Tibial nerve (tissue), 4 donors: ENCODE data around the gene MCU. TPM values are rescaled to one million over a fixed set of nuclear protein-coding genes. Genes with fewer than 3 reads are reported as not detected.

Source experiments
- DNase-seq, 2 donors: peaks; one replicate each; pipeline ENCODE4 v3.0.0-alpha.2; 2019; ENCODE audit warnings: low spot score in 2 of 2
- H3K27ac ChIP-seq, 4 donors: fragments of 200-600 bp; sonication (generic) in 3 of 4; one replicate each; pipeline ENCODE4 v1.5.1; 2017 to 2019; ENCODE audit warnings: mild to moderate bottlenecking in 1 of 4
- H3K27me3 ChIP-seq, 2 donors: fragments of 200-600 bp; sonication (generic) in 1 of 2; one replicate each; pipeline versions ENCODE4 v1.5.1 to v1.6.0; 2017 to 2019
- H3K36me3 ChIP-seq, 3 donors: fragments of 200-600 bp; sonication (generic); one replicate each; pipeline ENCODE4 v1.5.1; 2018 to 2019
- H3K4me1 ChIP-seq, 4 donors: fragments of 200-600 bp; sonication (generic) in 3 of 4; one replicate each; pipeline ENCODE4 v1.5.1; 2017 to 2019
- H3K4me3 ChIP-seq, 4 donors: fragments of 200-600 bp; sonication (generic) in 3 of 4; one replicate each; pipeline ENCODE4 v1.5.1; 2017 to 2019; ENCODE audit warnings: mild to moderate bottlenecking in 1 of 4, moderate library complexity in 1 of 4
- H3K9me3 ChIP-seq, 4 donors: fragments of 200-600 bp; sonication (generic) in 3 of 4; one replicate each; pipeline ENCODE4 v1.5.1; 2017 to 2019
- CTCF ChIP-seq, 5 experiments: fragments of 200-600 bp in 3 of 5; fragments of 450-650 bp in 2 of 5; sonication (generic) in 3 of 5; IDR thresholded peaks; one replicate each; pipeline ENCODE4 v1.5.1; 2016 to 2019; ENCODE audit warnings: antibody characterized with exemption in 5 of 5, mild to moderate bottlenecking in 3 of 5, moderate library complexity in 2 of 5
- EP300 ChIP-seq, 2 donors: sonication (generic); formaldehyde crosslinking; IDR thresholded peaks; one replicate each; pipeline ENCODE4 v1.6.1; 2017; ENCODE audit warnings: antibody characterized with exemption in 2 of 2, mild to moderate bottlenecking in 1 of 2
- POLR2A ChIP-seq, 2 donors: fragments of 450-650 bp; IDR thresholded peaks; one replicate each; pipeline ENCODE4 v1.6.1; 2017; ENCODE audit warnings: antibody characterized with exemption in 2 of 2, mild to moderate bottlenecking in 2 of 2, moderate library complexity in 2 of 2
- WGBS, 2 donors: methylation state at CpG; one replicate each; pipeline ENCODE4 v1.1.5; 2018; 5-methylcytosine and 5-hydroxymethylcytosine counted together
- total RNA-seq, 4 donors: library from RNA; depleted of rRNA; stranded (reverse); fragments of >200 nt; gene quantifications; one replicate each; pipeline ENCODE4 v1.1.0, GENCODE V29; 2016

Gene MCU
- total RNA-seq, 4 donors from 2014 or later = 6.7 to 16.4 (median 14.2) TPM

- no peak overlapping the region for H3K4me3 ChIP-seq
- DNase-seq = no peak
- no peaks in the 10 kb centered on the region for H3K9me3 ChIP-seq
- H3K4me1 ChIP-seq = peaks cover 0 to 10% (median 3%) of the 10 kb centered on the region in 4 donors
- WGBS, 2 donors = 57 to 60% methylated on average over 2 of the region's 2 CpGs
- TF ChIP-seq CTCF (IDR thresholded peaks at IDR 0.05) = no peak
- no peak for TF ChIP-seq EP300 (IDR thresholded peaks at IDR 0.05)
- TF ChIP-seq POLR2A (IDR thresholded peaks at IDR 0.05) = no peak
- no peaks in the 10 kb centered on the region for H3K36me3 ChIP-seq
- H3K27me3 ChIP-seq = no peaks in the 10 kb centered on the region
- H3K27ac ChIP-seq = no peak overlapping the region
Observed at GRCh38 chr10:72688208-72688651, 3.7 kb upstream of the MCU start.

- WGBS, 2 donors = 89 to 97% methylated on average over 1 of the region's 1 CpG
- H3K36me3 ChIP-seq = no peaks in the 10 kb centered on the region
- no peaks in the 10 kb centered on the region for H3K27me3 ChIP-seq
- H3K4me1 ChIP-seq = peaks cover 0 to 25% (median 11%) of the 10 kb centered on the region in 4 donors
- no peak for DNase-seq
- no peaks in the 10 kb centered on the region for H3K9me3 ChIP-seq
- H3K27ac ChIP-seq = no peak overlapping the region
- TF ChIP-seq CTCF (IDR thresholded peaks at IDR 0.05) (no peak), EP300 (IDR thresholded peaks at IDR 0.05) (no peak)
- H3K4me3 ChIP-seq = no peak overlapping the region
Observed at GRCh38 chr10:72689660-72690059, 2.3 kb upstream of the MCU start.

GRCh38 chr10:72690071-72690755, 1.7 kb upstream of the MCU start:
- Histone ChIP-seq H3K36me3 (no peaks in the 10 kb centered on the region), H3K4me3 (no peak overlapping the region), H3K4me1 (peaks cover 0 to 30% (median 13%) of the 10 kb centered on the region in 4 donors), H3K27me3 (no peaks in the 10 kb centered on the region), H3K9me3 (no peaks in the 10 kb centered on the region), H3K27ac (no peak overlapping the region)
- TF ChIP-seq EP300 (IDR thresholded peaks at IDR 0.05) (no peak), POLR2A (IDR thresholded peaks at IDR 0.05) (no peak), CTCF (IDR thresholded peaks at IDR 0.05) (no peak)
- 63 to 64% methylated on average over 3 of the region's 3 CpGs for WGBS, 2 donors
- DNase-seq = no peak

GRCh38 chr10:72691470-72691862, 477 bp upstream of the MCU start:
- peak overlapping the region in 2 of 4 donors; percentile 36 to 94 for H3K27ac ChIP-seq
- no peak for TF ChIP-seq EP300 (IDR thresholded peaks at IDR 0.05)
- no peak for TF ChIP-seq CTCF (IDR thresholded peaks at IDR 0.05)
- no peak for TF ChIP-seq POLR2A (IDR thresholded peaks at IDR 0.05)
- H3K36me3 ChIP-seq = no peaks in the 10 kb centered on the region
- H3K9me3 ChIP-seq = no peaks in the 10 kb centered on the region
- no peak for DNase-seq
- peaks cover 0 to 33% (median 13%) of the 10 kb centered on the region in 4 donors for H3K4me1 ChIP-seq
- H3K27me3 ChIP-seq = no peaks in the 10 kb centered on the region
- H3K4me3 ChIP-seq = peak overlapping the region; percentile 69 to 89 (median 85)
- WGBS, 2 donors = 44 to 46% methylated on average over 9 of the region's 9 CpGs

GRCh38 chr10:72692744-72692993, 726 bp downstream of the MCU start:
- Histone ChIP-seq H3K4me3 (peak overlapping the region; percentile 69 to 89 (median 85)), H3K4me1 (peaks cover 0 to 33% (median 13%) of the 10 kb centered on the region in 4 donors), H3K27me3 (no peaks in the 10 kb centered on the region), H3K9me3 (no peaks in the 10 kb centered on the region), H3K36me3 (no peaks in the 10 kb centered on the region), H3K27ac (peak overlapping the region; percentile 83 to 94 (median 90))
- WGBS, 2 donors = 0 to 2% methylated on average over 10 to 11 of the region's 11 CpGs
- peak in 1 of 2 donors; percentile 15 for DNase-seq
- TF ChIP-seq EP300 (IDR thresholded peaks at IDR 0.05) = no peak
- TF ChIP-seq POLR2A (IDR thresholded peaks at IDR 0.05) = no peak
- TF ChIP-seq CTCF (IDR thresholded peaks at IDR 0.05) = no peak
